ENCODE results near the gene STK32B.
"Not testable (repeated sequence)": the region's sequence is repeated elsewhere in the genome, so short reads cannot be mapped to it uniquely, and the experiment has no call there.

STK32B gene

GRCh38 chr4:5160668-5161067 is 109.4 kb downstream of the STK32B start:
- DNase-seq (ENCODE audit: low read depth, low spot score): no peak

DNA sequence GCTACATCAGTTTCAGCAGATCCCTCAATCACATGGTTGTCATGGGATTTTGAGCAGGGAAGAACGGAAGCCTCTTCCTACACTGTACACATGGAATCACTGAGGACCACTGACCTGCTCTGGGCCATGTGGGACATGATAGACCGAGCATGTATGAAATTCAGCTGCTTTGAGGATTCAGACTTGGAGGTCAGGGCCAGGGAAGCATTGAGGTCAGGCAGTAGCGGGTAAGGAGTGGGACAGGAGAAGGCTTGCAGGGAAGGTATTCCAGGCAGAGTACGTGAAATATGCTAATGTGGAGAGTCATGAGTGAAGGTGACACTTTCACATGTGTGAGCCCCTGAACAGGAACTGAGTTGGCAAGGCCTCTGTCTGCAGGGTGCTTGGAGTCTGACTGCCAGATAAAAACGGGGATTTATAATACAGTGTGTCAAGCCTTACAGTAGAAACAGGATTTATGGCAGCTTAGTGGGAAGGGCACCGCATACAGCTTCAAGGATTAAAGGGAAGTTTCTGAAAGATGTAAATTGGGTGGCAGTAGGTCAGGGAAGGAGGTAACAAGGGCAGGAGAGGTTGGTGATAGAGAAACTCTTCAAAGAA is 111.7 kb downstream of the STK32B start:
- no peak for DNase-seq (ENCODE audit: low read depth, low spot score)

DNA sequence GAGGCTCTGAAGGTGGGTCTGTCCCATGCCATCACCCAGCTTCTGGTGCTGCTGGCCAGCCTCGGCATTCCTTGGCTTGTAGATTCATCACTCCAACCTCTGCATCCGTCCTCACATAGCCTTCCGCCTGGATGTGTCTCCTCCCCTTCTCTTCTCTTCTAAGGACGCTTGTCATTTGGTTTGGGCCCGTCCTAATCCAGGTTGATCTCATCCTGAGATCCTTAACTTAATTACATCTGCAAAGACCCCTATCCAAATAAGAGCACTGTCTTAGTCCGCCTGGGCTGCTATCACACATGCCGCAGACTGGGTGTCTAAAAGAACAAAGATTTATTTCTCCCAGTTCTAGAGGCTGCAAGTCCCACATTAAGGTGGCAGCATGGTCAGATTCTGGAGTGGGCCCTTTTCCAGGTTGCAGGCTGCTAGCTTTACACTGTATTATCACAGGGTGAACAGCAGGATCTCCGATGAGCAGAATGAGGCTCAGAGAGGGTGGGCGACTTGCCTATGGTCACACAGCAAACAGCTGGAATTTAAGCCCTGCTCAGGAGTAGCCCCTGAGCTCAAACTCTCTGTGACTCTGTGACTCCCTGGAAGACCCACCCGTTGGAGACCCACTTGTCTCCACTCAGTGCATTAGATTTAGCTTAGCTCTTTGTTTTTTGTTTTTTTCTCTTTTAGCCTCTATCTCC is 113.1 kb downstream of the STK32B start:
- no peak for DNase-seq (ENCODE audit: low read depth, low spot score)

DNA sequence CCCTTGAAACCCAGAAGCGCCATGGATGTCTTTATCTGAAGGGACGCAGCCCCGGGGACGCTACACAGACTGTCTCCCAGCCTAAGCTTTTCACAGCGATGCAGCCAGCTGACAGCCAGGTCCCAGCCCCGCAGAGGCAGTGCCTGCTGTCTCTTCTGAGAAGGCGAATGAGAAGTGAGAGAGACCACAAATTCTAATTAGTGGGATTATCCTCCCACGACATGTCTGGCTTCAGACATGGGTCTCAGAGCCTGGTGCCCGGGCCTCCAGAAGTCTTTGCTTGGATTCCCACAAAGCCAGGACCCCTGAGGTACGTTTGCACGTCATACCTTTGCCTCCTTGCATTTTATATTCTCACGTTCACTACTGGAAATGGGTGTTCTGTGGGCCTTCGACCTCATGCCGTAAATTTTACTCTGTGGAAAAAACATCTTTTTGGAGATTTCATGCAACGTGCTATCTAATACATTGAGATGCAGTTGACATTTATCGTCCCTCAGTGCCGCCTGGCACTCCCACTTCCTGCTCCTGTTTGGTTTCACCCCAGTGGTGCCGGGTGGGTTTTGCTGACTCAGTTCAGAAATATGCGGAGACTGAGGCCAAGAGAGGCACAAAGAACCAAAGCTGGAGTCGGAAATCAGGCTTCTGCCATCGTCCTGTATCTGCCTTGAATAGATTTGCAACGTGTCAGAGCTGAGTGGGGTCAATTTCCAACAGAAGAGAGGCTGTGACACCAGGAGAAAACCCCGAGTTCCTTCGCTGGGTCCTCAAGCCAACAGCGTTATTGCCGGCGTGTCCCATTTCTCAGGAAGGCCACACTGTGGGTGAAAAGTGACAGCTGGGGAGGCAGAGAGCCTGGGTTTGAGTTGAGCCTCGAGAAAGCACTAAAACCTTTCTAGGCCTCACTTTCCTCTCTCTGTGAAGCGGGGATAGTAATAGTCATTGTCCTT is 114.4 kb downstream of the STK32B start:
- peak; percentile 91 for DNase-seq (ENCODE audit: low read depth, low spot score)

- DNase-seq (ENCODE audit: low read depth, low spot score): peak; percentile 23
Observed at GRCh38 chr4:5166377-5166776, 115.1 kb downstream of the STK32B start.

GRCh38 chr4:5168891-5169290 is 117.6 kb downstream of the STK32B start:
- DNase-seq (ENCODE audit: low read depth, low spot score): no peak

GRCh38 chr4:5175836-5176235 is 124.6 kb downstream of the STK32B start:
- DNase-seq (ENCODE audit: low read depth, low spot score): not testable (repeated sequence)

DNA sequence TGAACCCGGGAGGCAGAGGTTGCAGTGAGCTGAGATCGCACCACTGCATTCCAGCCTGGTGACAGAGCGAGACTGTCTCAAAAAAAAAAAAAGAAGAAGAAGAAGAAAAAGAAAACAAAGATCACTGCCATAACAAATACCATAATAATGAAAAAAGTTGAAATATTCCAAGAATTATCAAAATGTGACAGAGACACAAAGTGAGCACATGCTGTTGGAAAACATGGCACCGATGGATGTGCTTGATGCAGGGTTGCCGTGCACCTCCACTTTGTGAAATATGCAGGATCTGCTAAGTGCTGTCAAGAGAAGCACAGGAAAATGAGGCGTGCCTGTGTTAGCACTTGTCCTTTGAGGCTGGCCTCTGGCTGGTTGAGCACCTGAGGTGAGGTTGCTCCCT is 133.3 kb downstream of the STK32B start:
- DNase-seq (ENCODE audit: low read depth, low spot score): no peak

DNA sequence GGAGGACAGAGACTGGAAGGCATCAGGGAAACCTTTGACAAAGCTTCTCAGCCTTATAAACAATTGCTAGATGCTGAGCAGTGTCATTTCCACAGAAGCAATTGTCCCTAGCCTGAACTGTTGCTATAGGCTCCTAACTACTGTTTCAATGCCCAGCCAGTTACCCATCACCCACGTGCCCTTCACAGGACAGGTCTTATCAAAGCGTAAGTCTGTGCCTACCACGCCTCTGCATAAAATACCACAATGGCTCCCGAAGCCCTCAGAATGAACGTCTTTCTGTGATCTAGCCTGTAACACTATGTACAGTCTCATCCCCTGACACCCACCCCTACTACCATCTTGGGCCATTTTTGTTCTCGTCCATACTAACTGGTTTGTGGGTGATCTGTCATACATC is 134.3 kb downstream of the STK32B start:
- no peak for DNase-seq (ENCODE audit: low read depth, low spot score)

DNA sequence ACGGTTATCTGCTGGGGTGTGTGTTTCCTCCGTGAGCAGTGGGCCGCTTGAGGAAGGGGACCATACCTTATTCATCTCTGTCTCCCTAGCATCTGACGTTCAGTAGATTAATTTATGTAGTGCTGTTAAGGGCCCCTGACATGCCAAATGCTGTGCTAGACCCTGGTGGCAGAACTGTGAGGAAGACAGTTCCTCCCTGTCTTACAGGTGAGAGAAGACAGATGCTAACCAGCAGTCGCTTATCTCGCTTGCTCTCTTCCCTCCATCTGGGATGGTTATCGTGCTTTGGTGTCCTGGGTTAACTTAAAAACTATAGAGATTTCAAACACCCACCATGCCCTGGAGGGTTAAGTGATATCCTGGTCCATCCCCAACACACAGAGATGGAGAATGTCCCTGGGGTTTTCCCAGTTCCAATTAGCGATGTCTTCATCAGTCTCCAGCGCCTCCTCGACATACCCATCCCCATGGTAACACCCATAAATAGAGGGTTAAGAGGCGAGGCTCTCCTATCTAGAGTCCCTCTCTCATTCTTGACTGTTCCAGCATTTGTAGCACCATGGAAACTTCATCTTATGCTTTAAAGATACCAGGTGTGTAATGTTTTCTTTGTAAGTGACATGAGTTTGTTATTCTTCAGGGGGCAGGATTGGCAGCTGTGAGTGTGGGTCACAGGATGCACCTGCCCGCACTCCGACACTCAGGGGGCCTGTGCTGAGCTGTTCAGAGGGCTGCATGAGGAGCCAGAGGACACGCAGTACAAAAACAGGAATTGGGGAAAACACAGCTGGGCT is 135.2 kb downstream of the STK32B start:
- no peak for DNase-seq (ENCODE audit: low read depth, low spot score)

GRCh38 chr4:5188130-5188529 is 136.8 kb downstream of the STK32B start:
- no peak for DNase-seq (ENCODE audit: low read depth, low spot score)

DNA sequence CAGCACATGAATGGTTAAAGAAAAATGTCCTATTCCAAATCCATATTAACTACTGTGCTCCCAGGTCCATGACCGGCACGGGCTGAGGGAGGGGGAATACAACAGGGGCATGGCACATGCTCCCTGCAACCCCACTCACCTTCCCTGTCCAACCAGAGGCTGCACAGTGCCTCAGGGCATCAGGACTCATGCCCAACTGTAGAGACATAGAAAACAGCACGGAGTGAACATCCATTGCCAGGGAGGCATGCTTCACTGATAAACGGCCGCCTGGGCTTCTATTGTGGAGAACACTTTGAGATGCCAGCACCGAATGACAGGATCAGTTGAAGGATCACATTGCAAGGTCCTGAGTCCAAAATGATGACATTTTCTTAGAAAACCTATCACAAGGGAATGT is 140.6 kb downstream of the STK32B start:
- DNase-seq (ENCODE audit: low read depth, low spot score): no peak

DNA sequence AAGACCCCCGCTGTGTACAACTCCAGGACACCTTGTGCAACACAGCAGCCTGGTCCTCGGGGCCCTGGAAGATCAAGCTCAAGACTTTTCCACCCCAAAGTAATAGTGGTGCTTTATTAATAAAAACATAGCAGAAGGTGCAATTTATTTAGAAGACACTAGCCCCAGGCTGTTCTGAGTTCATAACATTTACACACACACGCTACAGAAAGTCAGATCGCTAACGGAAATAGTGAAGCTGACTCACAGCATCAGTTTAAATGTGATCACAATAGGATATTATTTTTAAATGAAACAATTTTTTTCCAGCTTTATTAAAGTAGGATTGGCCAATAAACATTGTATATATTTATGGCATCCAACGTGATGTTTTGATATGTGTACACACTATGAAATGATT is 141.0 kb downstream of the STK32B start:
- no peak for DNase-seq (ENCODE audit: low read depth, low spot score)

DNA sequence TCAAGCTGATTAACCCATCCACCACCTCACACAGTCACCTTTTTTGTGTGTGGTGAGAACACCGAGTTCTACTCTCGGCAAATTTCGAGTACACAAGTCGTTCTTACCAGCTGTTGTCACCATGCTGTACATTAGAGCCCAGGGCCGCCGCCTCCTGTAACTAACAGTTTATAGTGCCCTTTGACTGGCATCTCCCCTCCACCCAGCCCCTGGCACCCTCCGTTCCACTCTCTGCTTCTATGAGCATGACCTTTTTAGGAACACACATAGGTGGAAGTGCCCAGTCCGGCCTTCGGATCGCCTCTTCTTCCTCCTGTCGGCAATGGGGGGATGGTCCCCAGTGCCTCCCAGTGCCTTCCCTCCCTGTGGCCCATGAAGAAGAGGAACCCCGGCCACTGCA is 141.4 kb downstream of the STK32B start:
- no peak for DNase-seq (ENCODE audit: low read depth, low spot score)

DNA sequence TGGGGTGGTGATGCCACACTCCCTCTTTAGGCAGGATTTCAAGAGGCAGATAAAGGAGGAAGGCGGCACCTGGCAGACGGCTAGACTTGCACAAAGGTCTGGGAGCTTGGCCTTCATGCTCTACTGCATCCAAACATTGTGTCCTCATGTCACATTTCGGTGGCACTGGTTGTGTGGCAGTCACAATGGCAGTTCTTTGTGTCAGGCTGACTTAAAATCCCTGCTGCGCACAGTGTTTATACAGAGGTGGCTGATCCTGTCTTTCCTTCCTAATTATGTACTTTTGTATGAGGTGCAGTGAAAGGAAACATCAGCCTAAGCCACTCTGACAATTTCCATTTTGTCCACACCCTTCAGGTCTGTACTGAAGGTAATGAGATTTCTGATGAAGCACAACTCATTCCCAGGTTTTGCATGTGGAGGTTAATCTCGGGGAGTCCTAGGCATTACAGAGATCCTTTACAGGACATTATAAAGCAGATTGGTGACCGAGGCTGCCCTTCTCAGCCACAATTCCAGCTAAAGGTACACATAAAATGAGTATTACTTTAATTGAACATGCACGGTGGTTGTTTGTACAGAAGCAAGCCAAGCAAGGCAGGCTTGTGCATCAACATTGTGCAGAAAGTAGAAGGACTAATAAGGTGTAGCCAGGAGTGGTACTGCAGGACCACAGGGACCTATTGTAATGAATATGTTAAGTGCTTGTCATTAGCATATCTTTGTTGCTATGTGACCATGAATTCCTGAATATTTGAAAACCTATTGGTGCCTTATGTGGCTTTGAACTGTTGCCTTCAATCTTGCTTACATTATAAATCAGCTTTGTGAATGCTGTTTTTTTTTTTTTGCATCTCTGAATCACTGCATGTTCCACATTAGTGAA is 147.6 kb downstream of the STK32B start:
- DNase-seq (ENCODE audit: low read depth, low spot score): peak; percentile 29

DNA sequence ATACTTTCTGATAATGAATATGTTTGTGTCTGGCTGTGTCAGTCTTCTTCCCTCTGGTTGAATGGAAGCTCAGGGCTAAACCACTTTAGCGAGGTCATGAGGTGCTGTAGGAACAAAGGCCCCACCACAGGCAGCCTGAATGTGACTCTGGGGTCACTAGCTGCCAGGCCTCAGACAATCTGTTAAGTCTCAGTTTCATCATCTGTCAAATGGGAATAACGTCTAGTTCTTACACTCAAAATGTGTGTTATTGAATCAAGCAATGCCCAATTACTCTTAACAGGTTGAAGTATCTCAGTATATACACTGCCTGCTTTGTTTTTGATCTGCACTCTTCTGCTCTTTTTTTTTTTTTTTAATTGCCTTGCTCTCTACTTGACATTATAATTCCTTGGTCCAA is 148.6 kb downstream of the STK32B start:
- DNase-seq (ENCODE audit: low read depth, low spot score): no peak

- DNase-seq (ENCODE audit: low read depth, low spot score): no peak
Observed at GRCh38 chr4:5200513-5200912, 149.2 kb downstream of the STK32B start.

GRCh38 chr4:5203309-5203992 is 152.2 kb downstream of the STK32B start:
- DNase-seq (ENCODE audit: low read depth, low spot score): no peak

DNA sequence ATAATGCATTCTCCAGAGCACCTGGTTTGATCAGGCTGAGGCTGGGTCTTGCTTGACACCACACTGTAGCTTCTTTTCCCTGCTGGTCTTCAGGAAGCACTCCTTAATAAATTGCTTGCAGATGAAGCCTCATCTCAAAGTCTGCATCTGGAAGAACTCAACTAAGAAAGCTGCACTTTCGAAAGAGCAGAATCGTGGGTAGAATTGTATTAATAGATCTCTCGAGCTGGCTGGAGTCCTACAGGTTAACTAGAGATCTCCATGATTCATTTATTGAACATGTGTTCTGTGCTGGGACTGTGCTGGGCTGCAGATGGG is 152.7 kb downstream of the STK32B start:
- no peak for DNase-seq (ENCODE audit: low read depth, low spot score)

GRCh38 chr4:5204781-5205180 is 153.5 kb downstream of the STK32B start:
- no peak for DNase-seq (ENCODE audit: low read depth, low spot score)
